GM18867 (cell line): ENCODE data around the gene USP7.

Experiments used
- ATAC-seq: cut with Tn5 transposase; IDR thresholded peaks from one replicate; pipeline ENCODE4 v1.9.1; 2021; ENCODE audit warnings: mild to moderate bottlenecking, moderate library complexity; ENCODE audit not compliant: unreplicated experiment

Gene USP7

GRCh38 chr16:8953064-8953463 is 10.6 kb downstream of the USP7 start:
- no peak for ATAC-seq

- no peak for ATAC-seq
Measured at GRCh38 chr16:8952281-8952751, 11.4 kb downstream of the USP7 start.

- peak; percentile 52 for ATAC-seq
Measured at GRCh38 chr16:8951447-8952280, 12.0 kb downstream of the USP7 start.

- no peak for ATAC-seq
Measured at GRCh38 chr16:8950580-8951077, 13.1 kb downstream of the USP7 start.

- ATAC-seq = no peak
Measured at GRCh38 chr16:8949536-8950418, 13.9 kb downstream of the USP7 start.

GRCh38 chr16:8948831-8949230 is 14.9 kb downstream of the USP7 start:
- no peak for ATAC-seq

- ATAC-seq = no peak
Measured at GRCh38 chr16:8948069-8948593, 15.6 kb downstream of the USP7 start.

- ATAC-seq = no peak
Measured at GRCh38 chr16:8946544-8946943, 17.2 kb downstream of the USP7 start.

- ATAC-seq = no peak
Measured at GRCh38 chr16:8945626-8946296, 17.9 kb downstream of the USP7 start.

GRCh38 chr16:8943966-8944759 is 19.5 kb downstream of the USP7 start:
- peak; percentile 82 for ATAC-seq

GRCh38 chr16:8943001-8943763 is 20.5 kb downstream of the USP7 start:
- no peak for ATAC-seq

GRCh38 chr16:8941718-8942344 is 21.9 kb downstream of the USP7 start:
- no peak for ATAC-seq

- ATAC-seq = no peak
Measured at GRCh38 chr16:8937803-8938202, 25.9 kb downstream of the USP7 start.

- ATAC-seq = peak; percentile 90
Measured at GRCh38 chr16:8936421-8936820, 27.3 kb downstream of the USP7 start.

GRCh38 chr16:8935989-8936388 is 27.7 kb downstream of the USP7 start:
- peak; percentile 38 for ATAC-seq

GRCh38 chr16:8934601-8935000 is 29.1 kb downstream of the USP7 start:
- no peak for ATAC-seq

- no peak for ATAC-seq
Measured at GRCh38 chr16:8931859-8932258, 31.8 kb downstream of the USP7 start.

- no peak for ATAC-seq
Measured at GRCh38 chr16:8929086-8929748, 34.5 kb downstream of the USP7 start.
